Cardiac muscle cell (in vitro differentiated cells and primary cell): Measurements from ENCODE around the gene GTF2A1L. TPM values are rescaled to one million over a fixed set of nuclear protein-coding genes. Genes with fewer than 3 reads are reported as not detected.

ENCODE experiments used
- DNase-seq, 2 donors: peaks; one replicate each; pipeline versions ENCODE4 v3.0.0 to v3.0.0-alpha.2; 2010 to 2017; ENCODE audit warnings: low read depth in 1 of 2, low spot score in 1 of 2
- H3K27ac ChIP-seq: fragments of 200-600 bp; sonication (generic); 2 replicates; pipeline ENCODE4 v1.5.1; 2016
- H3K27me3 ChIP-seq: fragments of 200-600 bp; sonication (generic); 2 replicates; pipeline ENCODE4 v1.6.0; 2016; ENCODE audit warnings: control low read depth
- H3K36me3 ChIP-seq: fragments of 200-600 bp; sonication (generic); 2 replicates; pipeline ENCODE4 v1.5.1; 2016; ENCODE audit warnings: control low read depth
- H3K4me1 ChIP-seq: fragments of 200-600 bp; sonication (generic); 2 replicates; pipeline ENCODE4 v1.8.1; 2017; ENCODE audit warnings: low read depth, mild to moderate bottlenecking, mixed run types
- H3K4me3 ChIP-seq: fragments of 200-600 bp; sonication (generic); 2 replicates; pipeline ENCODE4 v1.5.1; 2016; ENCODE audit warnings: mild to moderate bottlenecking
- H3K9me3 ChIP-seq: fragments of 200-600 bp; sonication (generic); 2 replicates; pipeline ENCODE4 v1.5.1; 2017; ENCODE audit warnings: low read depth, mild to moderate bottlenecking, control low read depth
- polyA plus RNA-seq: library from polyadenylated mRNA; unstranded; fragments of >200 nt; fragmentation: Nextera tagmentation; extraction: Ambion mirVana; gene quantifications from 2 replicates; pipeline ENCODE4 v1.2.1, GENCODE V29; 2016
- total RNA-seq: library from RNA; depleted of rRNA; stranded (reverse); fragments of >200 nt; gene quantifications from 2 replicates; pipeline ENCODE4 v1.2.3, GENCODE V29; 2016
- TF ChIP-seq, protein P1 (sequence below): IDR thresholded peaks from 2 replicates; pipeline ENCODE4 v1.5.1; 2012; ENCODE audit warnings: low read depth, mild to moderate bottlenecking, low read length

The GTF2A1L gene
- total RNA-seq (1.4 and 1.9 TPM in 2 replicates), polyA plus RNA-seq (0.68 and 2.7 TPM in 2 replicates)

- TF ChIP-seq, protein P1, sequence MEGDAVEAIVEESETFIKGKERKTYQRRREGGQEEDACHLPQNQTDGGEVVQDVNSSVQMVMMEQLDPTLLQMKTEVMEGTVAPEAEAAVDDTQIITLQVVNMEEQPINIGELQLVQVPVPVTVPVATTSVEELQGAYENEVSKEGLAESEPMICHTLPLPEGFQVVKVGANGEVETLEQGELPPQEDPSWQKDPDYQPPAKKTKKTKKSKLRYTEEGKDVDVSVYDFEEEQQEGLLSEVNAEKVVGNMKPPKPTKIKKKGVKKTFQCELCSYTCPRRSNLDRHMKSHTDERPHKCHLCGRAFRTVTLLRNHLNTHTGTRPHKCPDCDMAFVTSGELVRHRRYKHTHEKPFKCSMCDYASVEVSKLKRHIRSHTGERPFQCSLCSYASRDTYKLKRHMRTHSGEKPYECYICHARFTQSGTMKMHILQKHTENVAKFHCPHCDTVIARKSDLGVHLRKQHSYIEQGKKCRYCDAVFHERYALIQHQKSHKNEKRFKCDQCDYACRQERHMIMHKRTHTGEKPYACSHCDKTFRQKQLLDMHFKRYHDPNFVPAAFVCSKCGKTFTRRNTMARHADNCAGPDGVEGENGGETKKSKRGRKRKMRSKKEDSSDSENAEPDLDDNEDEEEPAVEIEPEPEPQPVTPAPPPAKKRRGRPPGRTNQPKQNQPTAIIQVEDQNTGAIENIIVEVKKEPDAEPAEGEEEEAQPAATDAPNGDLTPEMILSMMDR = no peak
- no peaks in the 10 kb centered on the region for H3K36me3 ChIP-seq
- H3K4me1 ChIP-seq = no peaks in the 10 kb centered on the region
- no peak for DNase-seq
- no peaks in the 10 kb centered on the region for H3K27me3 ChIP-seq
- no peaks in the 10 kb centered on the region for H3K9me3 ChIP-seq
- H3K27ac ChIP-seq = no peak within 1 kb of the TSS
- H3K4me3 ChIP-seq = no peak within 1 kb of the TSS
Observed at GRCh38 chr2:48617618-48618017, at the start of gene GTF2A1L. GTF2A1L (plus strand) TSS chr2:48617856; CDS start chr2:48617875, 19 bp downstream.

- Histone ChIP-seq H3K27ac (no peak overlapping the region), H3K4me3 (no peak overlapping the region), H3K36me3 (no peaks in the 10 kb centered on the region), H3K9me3 (no peaks in the 10 kb centered on the region), H3K4me1 (peaks cover 8% of the 10 kb centered on the region), H3K27me3 (no peaks in the 10 kb centered on the region)
- peak in 1 of 2 donors; percentile 90 for DNase-seq
- TF ChIP-seq, protein P1 = no peak
Observed at GRCh38 chr2:48568547-48568946, 49.1 kb upstream of the GTF2A1L start.

GRCh38 chr2:48569433-48569832 is 48.2 kb upstream of the GTF2A1L start:
- Histone ChIP-seq H3K4me1 (peaks cover 8% of the 10 kb centered on the region), H3K36me3 (no peaks in the 10 kb centered on the region), H3K9me3 (no peaks in the 10 kb centered on the region), H3K4me3 (no peak overlapping the region), H3K27me3 (no peaks in the 10 kb centered on the region), H3K27ac (no peak overlapping the region)
- DNase-seq = peak in 1 of 2 donors; percentile 38
- TF ChIP-seq, protein P1 = no peak

DNA sequence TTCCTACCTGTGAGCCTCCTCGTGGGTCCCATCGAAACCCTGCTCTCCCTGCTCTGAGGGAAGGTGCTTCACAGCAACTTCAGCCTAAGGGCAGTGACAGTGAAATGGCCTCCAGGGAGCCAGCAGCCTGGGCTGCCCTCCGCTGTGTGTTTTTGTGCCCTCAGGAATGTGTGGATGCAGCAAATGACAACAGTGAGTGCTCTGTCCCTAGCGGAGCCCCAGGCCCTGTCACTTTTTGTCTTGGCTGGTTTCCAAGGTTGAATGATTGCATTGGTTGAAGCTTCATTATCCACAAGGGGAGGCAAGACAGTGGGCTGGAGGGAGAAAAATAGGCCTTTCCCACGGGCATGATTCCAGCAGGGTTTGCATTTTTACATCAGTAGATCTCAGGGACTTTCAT is 44.8 kb upstream of the GTF2A1L start:
- H3K27ac ChIP-seq = peak overlapping the region; percentile 14
- peak in 1 of 2 donors; percentile 58 for DNase-seq
- H3K36me3 ChIP-seq = no peaks in the 10 kb centered on the region
- H3K9me3 ChIP-seq = no peaks in the 10 kb centered on the region
- TF ChIP-seq, protein P1 = no peak
- H3K4me3 ChIP-seq = no peak overlapping the region
- peaks cover 8% of the 10 kb centered on the region for H3K4me1 ChIP-seq
- no peaks in the 10 kb centered on the region for H3K27me3 ChIP-seq

- H3K4me1 ChIP-seq = peaks cover 8% of the 10 kb centered on the region
- no peaks in the 10 kb centered on the region for H3K36me3 ChIP-seq
- no peak for DNase-seq
- no peaks in the 10 kb centered on the region for H3K9me3 ChIP-seq
- H3K4me3 ChIP-seq = no peak overlapping the region
- TF ChIP-seq, protein P1 = no peak
- no peaks in the 10 kb centered on the region for H3K27me3 ChIP-seq
- no peak overlapping the region for H3K27ac ChIP-seq
Observed at GRCh38 chr2:48574353-48575287, 43.0 kb upstream of the GTF2A1L start.
